NCI-H2107 treated with DMSO at 0.1 percent for 48 hours (cell line): Measurements from ENCODE around the gene EIF4EBP3.

ENCODE experiments used
- DNase-seq: peaks from one replicate; lab custom pipeline; 2025; ENCODE audit not compliant: unreplicated experiment; lab: John Stamatoyannopoulos, UW

EIF4EBP3 gene

DNA sequence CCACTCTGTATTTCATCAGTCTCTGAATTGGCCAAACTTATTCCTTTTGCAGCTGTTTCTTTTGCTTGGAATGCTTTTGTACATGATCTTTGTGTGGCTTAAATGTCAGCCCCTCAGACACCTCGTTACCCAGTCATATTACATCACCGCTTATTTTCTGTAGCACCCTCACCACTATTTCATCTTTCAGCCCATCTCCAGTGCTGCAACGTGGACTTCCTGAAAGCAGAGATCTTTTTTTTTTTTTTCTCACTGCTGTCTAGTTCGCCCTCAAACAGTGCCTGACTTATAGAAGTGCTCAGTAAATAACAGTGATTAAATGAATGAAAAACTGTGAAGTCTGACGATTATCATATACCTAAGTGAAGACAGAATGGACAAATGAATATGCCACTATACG, 9.0 kb downstream of the EIF4EBP3 start:
- no peak for DNase-seq

GRCh38 chr5:140557136-140557805, 9.8 kb downstream of the EIF4EBP3 start, which contains the start of gene SRA1:
TSS of gene SRA1 (minus strand) at chr5:140557473. CDS start at chr5:140557452, 21 bp downstream.
- DNase-seq: peak; percentile 50

- DNase-seq: no peak
These were observed 10.5 kb downstream of the EIF4EBP3 start for GRCh38 chr5:140557965-140558364.

GRCh38 chr5:140558542-140558941, 11.1 kb downstream of the EIF4EBP3 start:
- no peak for DNase-seq

GRCh38 chr5:140560227-140560626, 12.8 kb downstream of the EIF4EBP3 start:
- DNase-seq: no peak

DNA sequence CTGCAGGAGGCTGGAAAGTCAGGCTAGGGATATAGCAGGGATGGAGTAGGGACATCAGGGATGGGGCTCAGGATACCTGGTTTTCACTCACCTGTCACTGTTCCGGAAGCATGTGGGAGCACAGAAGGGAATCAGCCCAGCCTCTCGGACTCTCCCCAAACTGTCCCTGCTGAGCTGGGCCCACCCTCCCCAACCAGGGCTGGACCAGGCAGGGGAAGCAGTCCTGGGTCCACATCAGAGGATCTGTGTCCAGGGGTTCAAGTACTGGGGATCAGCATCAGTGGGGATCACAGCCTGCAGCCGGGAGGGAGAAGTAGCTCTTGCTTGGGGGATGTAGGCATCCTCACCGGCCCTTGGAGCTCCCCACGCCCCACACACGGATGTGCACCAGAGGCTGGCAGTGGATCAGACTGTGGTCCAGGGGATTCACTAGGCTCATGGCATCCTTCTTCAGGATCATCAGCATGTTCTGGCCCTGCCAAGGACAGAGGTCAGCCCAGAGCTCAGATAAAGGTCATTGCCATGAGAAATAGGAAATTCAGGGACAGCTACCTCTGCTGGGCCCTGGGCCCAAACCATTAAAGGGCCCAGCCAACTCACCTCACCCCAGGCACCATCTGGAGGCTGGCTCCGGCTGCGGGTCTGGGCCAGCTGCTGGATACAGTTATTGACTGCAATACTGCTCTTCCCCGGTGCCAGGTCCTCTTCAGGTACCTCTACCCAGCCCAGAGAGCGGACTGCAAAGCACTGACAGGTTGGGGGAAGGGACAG, 14.5 kb downstream of the EIF4EBP3 start:
- DNase-seq: no peak

DNA sequence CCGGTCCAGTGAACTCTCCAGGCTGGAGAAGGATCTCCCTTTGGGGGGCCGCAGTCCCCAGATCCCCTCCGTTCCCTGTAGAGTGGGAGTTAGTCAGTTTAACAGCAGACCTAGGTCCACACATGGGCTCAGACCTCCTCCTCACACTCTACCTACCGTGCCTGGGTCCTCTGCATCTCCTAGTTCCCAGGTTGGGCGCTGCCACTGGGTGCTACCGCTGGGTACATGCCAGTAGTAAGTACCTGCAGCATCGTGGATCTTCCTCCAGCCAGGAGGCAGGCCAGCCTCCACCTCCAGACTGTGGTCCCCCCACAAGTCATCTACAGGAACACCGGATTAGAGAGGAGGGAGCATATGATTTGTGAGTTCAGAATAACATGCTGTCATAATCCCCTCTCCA, 16.1 kb downstream of the EIF4EBP3 start:
- DNase-seq: no peak

GRCh38 chr5:140564196-140565023, 16.9 kb downstream of the EIF4EBP3 start, which contains the start of the genes APBB3 and SLC35A4:
TSS of gene APBB3 (minus strand) at chr5:140564598. CDS start at chr5:140564245, 353 bp downstream.
TSS of gene SLC35A4 (plus strand) at chr5:140564828. CDS start at chr5:140567170, 2,342 bp downstream.
- DNase-seq: peak; percentile 80

DNA sequence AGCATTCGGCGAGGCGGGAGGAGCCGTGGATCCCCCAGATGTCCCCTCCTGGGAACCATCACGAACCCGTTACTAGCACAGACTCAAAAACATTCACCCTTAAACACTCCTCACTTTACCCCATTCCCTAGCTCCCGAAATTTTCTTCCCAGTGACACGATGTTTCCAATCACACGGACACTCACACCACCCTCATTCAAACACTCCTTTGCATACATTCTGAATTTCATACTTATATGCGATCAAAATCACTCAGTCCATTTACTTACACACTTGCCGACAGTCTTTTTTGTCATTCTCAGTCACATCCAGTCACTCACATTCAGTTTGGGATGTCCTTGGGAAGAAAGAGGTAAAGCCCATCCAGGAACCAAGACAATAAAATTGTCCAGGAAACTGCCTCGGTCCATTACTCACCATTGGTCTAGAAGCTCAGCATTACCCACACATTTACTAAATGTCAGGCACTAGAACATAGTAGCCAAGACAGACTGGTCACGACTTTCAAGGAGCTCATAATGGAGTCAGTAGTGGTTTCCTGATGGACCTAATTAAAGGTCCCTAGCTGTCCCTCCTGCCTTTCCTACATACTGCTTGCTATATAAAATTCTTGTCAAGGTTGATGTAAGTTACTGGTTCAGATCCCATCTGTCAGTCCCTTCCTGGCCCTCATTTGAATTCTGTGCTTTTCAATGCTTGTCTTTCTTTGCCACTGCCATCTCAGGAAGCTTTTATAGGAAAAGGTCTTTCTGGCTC, 17.7 kb downstream of the EIF4EBP3 start:
- no peak for DNase-seq

DNA sequence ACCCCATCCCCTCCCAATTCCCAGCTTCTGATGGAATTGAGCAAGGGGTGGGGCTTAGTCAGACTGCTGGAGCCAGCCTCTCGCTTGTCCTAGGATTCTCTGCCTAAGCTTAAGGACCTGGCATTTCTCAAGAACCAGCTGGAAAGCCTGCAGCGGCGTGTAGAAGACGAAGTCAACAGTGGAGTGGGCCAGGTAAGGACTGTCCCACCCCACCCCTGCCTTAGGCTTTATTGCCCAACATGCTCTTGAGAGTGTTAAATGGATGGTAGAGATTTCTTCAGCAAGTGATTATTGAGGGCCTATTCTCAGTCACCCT, 18.3 kb downstream of the EIF4EBP3 start:
- DNase-seq: no peak

GRCh38 chr5:140566665-140567064, 19.2 kb downstream of the EIF4EBP3 start:
- DNase-seq: no peak

DNA sequence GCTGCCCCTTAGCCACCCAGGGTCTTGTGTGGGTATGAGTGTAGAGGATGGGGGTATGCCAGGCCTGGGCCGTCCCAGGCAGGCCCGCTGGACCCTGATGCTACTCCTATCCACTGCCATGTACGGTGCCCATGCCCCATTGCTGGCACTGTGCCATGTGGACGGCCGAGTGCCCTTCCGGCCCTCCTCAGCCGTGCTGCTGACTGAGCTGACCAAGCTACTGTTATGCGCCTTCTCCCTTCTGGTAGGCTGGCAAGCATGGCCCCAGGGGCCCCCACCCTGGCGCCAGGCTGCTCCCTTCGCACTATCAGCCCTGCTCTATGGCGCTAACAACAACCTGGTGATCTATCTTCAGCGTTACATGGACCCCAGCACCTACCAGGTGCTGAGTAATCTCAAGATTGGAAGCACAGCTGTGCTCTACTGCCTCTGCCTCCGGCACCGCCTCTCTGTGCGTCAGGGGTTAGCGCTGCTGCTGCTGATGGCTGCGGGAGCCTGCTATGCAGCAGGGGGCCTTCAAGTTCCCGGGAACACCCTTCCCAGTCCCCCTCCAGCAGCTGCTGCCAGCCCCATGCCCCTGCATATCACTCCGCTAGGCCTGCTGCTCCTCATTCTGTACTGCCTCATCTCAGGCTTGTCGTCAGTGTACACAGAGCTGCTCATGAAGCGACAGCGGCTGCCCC, 19.8 kb downstream of the EIF4EBP3 start:
- no peak for DNase-seq

GRCh38 chr5:140567871-140568270, 20.4 kb downstream of the EIF4EBP3 start:
- DNase-seq: no peak

DNA sequence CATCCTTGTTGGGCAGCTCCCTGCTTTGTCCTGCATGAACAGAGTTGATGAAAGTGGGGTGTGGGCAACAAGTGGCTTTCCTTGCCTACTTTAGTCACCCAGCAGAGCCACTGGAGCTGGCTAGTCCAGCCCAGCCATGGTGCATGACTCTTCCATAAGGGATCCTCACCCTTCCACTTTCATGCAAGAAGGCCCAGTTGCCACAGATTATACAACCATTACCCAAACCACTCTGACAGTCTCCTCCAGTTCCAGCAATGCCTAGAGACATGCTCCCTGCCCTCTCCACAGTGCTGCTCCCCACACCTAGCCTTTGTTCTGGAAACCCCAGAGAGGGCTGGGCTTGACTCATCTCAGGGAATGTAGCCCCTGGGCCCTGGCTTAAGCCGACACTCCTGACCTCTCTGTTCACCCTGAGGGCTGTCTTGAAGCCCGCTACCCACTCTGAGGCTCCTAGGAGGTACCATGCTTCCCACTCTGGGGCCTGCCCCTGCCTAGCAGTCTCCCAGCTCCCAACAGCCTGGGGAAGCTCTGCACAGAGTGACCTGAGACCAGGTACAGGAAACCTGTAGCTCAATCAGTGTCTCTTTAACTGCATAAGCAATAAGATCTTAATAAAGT, 21.1 kb downstream of the EIF4EBP3 start:
- no peak for DNase-seq

- no peak for DNase-seq
These were observed 21.7 kb downstream of the EIF4EBP3 start for GRCh38 chr5:140569197-140569596.

DNA sequence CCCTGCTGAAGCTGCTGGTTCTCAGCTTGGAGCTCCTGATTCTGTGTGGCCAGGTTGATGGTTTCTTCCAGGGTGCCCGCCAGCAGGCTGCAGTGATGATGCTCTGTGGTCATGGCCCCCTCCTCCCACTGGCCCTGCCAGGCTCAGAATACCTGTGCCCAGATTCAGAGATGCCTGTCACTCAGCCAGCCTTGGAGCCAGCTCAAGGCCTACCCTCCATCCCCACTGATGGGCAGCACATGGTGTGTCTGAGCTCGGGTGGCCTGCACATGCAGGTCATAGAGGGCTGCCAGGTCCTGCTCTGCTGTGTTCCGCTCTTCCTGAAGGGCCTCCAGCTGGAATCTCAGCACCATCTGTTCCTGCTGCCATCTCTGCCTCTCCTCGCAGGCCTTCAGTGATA, 22.6 kb downstream of the EIF4EBP3 start:
- DNase-seq: no peak

- DNase-seq: no peak
These were observed 23.0 kb downstream of the EIF4EBP3 start for GRCh38 chr5:140570488-140570887.

- no peak for DNase-seq
These were observed 23.6 kb downstream of the EIF4EBP3 start for GRCh38 chr5:140571105-140571504.

GRCh38 chr5:140573683-140574082, 26.2 kb downstream of the EIF4EBP3 start:
- DNase-seq: no peak

GRCh38 chr5:140574165-140574564, 26.7 kb downstream of the EIF4EBP3 start:
- no peak for DNase-seq
